ENCODE measurements around the gene SPATS2L. TPM values are rescaled to one million over a fixed set of nuclear protein-coding genes. Genes with fewer than 3 reads are reported as not detected.

SPATS2L gene
- total RNA-seq, 1 donor from 2014 or later: 29.1 TPM

GRCh38 chr2:200476836-200477235 lies 170.3 kb downstream of the SPATS2L start:
- no peaks in the 10 kb centered on the region for H3F3A ChIP-seq (ENCODE audit: low read depth)
- Mint-ChIP-seq H3K9me3 (no peaks in the 10 kb centered on the region), H3K4me1 (peaks cover 24% of the 10 kb centered on the region), H3K27me3 (ENCODE audit: insufficient read depth, low read depth) (peaks cover 2% of the 10 kb centered on the region), H3K27ac (peak overlapping the region; percentile 11), H3K4me3 (no peak overlapping the region), H3K36me3 (peaks cover 26% of the 10 kb centered on the region)
- no peak overlapping the region for H2AFZ ChIP-seq (replicated peaks)
- H3K27me3 ChIP-seq: no peaks in the 10 kb centered on the region
- no peak overlapping the region for H3K9ac ChIP-seq
- H4K20me1 ChIP-seq (ENCODE audit: low read depth): no peaks in the 10 kb centered on the region
- H3K4me1 ChIP-seq: peaks cover 13% of the 10 kb centered on the region
- H3K4me3 ChIP-seq: no peak overlapping the region
- TF ChIP-seq EZH2phosphoT487 (IDR thresholded peaks at IDR 0.05) (no peak), EZH2 (IDR thresholded peaks at IDR 0.05) (no peak)
- TF ChIP-seq, protein P1, sequence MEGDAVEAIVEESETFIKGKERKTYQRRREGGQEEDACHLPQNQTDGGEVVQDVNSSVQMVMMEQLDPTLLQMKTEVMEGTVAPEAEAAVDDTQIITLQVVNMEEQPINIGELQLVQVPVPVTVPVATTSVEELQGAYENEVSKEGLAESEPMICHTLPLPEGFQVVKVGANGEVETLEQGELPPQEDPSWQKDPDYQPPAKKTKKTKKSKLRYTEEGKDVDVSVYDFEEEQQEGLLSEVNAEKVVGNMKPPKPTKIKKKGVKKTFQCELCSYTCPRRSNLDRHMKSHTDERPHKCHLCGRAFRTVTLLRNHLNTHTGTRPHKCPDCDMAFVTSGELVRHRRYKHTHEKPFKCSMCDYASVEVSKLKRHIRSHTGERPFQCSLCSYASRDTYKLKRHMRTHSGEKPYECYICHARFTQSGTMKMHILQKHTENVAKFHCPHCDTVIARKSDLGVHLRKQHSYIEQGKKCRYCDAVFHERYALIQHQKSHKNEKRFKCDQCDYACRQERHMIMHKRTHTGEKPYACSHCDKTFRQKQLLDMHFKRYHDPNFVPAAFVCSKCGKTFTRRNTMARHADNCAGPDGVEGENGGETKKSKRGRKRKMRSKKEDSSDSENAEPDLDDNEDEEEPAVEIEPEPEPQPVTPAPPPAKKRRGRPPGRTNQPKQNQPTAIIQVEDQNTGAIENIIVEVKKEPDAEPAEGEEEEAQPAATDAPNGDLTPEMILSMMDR (IDR thresholded peaks at IDR 0.05): no peak
- no peaks in the 10 kb centered on the region for H3K36me3 ChIP-seq
- H3K9me3 ChIP-seq (ENCODE audit: low read depth): no peaks in the 10 kb centered on the region
- DNase-seq (ENCODE audit: low spot score): no peak
- no peaks in the 10 kb centered on the region for H3K79me2 ChIP-seq (ENCODE audit: low read depth)
- H3K27ac ChIP-seq: no peak overlapping the region
- no peak overlapping the region for H3K4me2 ChIP-seq

DNA sequence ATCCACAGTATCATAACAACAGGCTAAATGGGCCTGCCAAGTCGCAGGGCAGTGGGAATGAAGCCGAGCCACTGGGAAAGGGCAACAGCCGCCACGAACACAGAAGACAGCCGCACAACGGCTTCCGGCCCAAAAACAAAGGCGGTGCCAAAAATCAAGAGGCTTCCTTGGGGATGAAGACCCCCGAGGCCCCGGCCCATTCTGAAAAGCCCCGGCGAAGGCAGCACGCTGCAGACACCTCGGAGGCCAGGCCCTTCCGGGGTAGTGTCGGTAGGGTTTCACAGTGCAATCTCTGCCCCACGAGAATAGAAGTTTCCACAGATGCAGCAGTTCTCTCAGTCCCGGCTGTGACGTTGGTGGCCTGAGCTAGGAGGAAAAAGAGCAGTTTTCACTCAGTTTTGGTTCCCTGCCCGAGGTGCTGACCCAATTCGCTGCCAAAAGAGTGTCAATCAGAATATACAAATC lies 171.2 kb downstream of the SPATS2L start:
- no peaks in the 10 kb centered on the region for H3K9me3 Mint-ChIP-seq
- no peak overlapping the region for H3K27ac Mint-ChIP-seq
- TF ChIP-seq EZH2phosphoT487 (IDR thresholded peaks at IDR 0.05): no peak
- TF ChIP-seq EZH2 (IDR thresholded peaks at IDR 0.05): no peak
- TF ChIP-seq, protein P1 (IDR thresholded peaks at IDR 0.05): no peak
- no peaks in the 10 kb centered on the region for H3F3A ChIP-seq (ENCODE audit: low read depth)
- no peak overlapping the region for H3K4me2 ChIP-seq
- no peaks in the 10 kb centered on the region for H3K36me3 ChIP-seq
- no peaks in the 10 kb centered on the region for H3K9me3 ChIP-seq (ENCODE audit: low read depth)
- no peak overlapping the region for H3K4me3 Mint-ChIP-seq
- H3K27me3 ChIP-seq: no peaks in the 10 kb centered on the region
- no peak overlapping the region for H2AFZ ChIP-seq (replicated peaks)
- peaks cover 24% of the 10 kb centered on the region for H3K4me1 Mint-ChIP-seq
- no peak overlapping the region for H3K4me3 ChIP-seq
- H3K79me2 ChIP-seq (ENCODE audit: low read depth): no peaks in the 10 kb centered on the region
- no peaks in the 10 kb centered on the region for H4K20me1 ChIP-seq (ENCODE audit: low read depth)
- no peak for DNase-seq (ENCODE audit: low spot score)
- peaks cover 13% of the 10 kb centered on the region for H3K4me1 ChIP-seq
- peaks cover 2% of the 10 kb centered on the region for H3K27me3 Mint-ChIP-seq (ENCODE audit: insufficient read depth, low read depth)
- no peak overlapping the region for H3K27ac ChIP-seq
- peaks cover 22% of the 10 kb centered on the region for H3K36me3 Mint-ChIP-seq
- H3K9ac ChIP-seq: no peak overlapping the region

- no peak for TF ChIP-seq EZH2 (IDR thresholded peaks at IDR 0.05)
- TF ChIP-seq EZH2phosphoT487 (IDR thresholded peaks at IDR 0.05): no peak
- TF ChIP-seq, protein P1 (IDR thresholded peaks at IDR 0.05): no peak
- Histone ChIP-seq H2AFZ (replicated peaks) (no peak overlapping the region), H3K4me3 (no peak overlapping the region), H3K4me2 (no peak overlapping the region), H3K27ac (no peak overlapping the region), H3F3A (ENCODE audit: low read depth) (no peaks in the 10 kb centered on the region), H3K36me3 (no peaks in the 10 kb centered on the region), H3K9me3 (ENCODE audit: low read depth) (no peaks in the 10 kb centered on the region), H3K9ac (no peak overlapping the region), H3K27me3 (no peaks in the 10 kb centered on the region), H3K79me2 (ENCODE audit: low read depth) (no peaks in the 10 kb centered on the region), H3K4me1 (peaks cover 13% of the 10 kb centered on the region), H4K20me1 (ENCODE audit: low read depth) (no peaks in the 10 kb centered on the region)
- H3K27me3 Mint-ChIP-seq (ENCODE audit: insufficient read depth, low read depth): peaks cover 4% of the 10 kb centered on the region
- no peaks in the 10 kb centered on the region for H3K9me3 Mint-ChIP-seq
- H3K4me1 Mint-ChIP-seq: peaks cover 29% of the 10 kb centered on the region
- H3K27ac Mint-ChIP-seq: no peak overlapping the region
- H3K36me3 Mint-ChIP-seq: peaks cover 15% of the 10 kb centered on the region
- H3K4me3 Mint-ChIP-seq: no peak overlapping the region
- no peak for DNase-seq (ENCODE audit: low spot score)
Observed at GRCh38 chr2:200479692-200480265, 173.3 kb downstream of the SPATS2L start.
